ENCODE measurements around the gene SLC22A7. TPM values are rescaled to one million over a fixed set of nuclear protein-coding genes. Genes with fewer than 3 reads are reported as not detected.
A peak's percentile ranks its signal among the peaks of the same experiment; 100 is the strongest.

SLC22A7 gene
- polyA plus RNA-seq (ENCODE audit: insufficient read length in 12 of 12), result under 1 TPM in 2 of 12 donors, not detected in 10; 0.28 to 0.55 TPM
- long read RNA-seq, donor 1, partial matches to known transcripts, result 16 of 16 reads
- long read RNA-seq, donor 1, other reads (novel, unspliced or antisense), result 0 of 16 reads
- long read RNA-seq, donor 2, result 0 reads
- long read RNA-seq, donor 3, result 0 reads
- long read RNA-seq, donor 4, result 0 reads
- long read RNA-seq, donor 5, result 0 reads
- long read RNA-seq, donor 6, result 0 reads
- long read RNA-seq, donor 7, result 0 reads
- long read RNA-seq, donor 8, result 0 reads
- long read RNA-seq, donor 9, result 0 reads
- long read RNA-seq, donor 10, result 0 reads
- long read RNA-seq, donor 11, result 0 reads

DNA sequence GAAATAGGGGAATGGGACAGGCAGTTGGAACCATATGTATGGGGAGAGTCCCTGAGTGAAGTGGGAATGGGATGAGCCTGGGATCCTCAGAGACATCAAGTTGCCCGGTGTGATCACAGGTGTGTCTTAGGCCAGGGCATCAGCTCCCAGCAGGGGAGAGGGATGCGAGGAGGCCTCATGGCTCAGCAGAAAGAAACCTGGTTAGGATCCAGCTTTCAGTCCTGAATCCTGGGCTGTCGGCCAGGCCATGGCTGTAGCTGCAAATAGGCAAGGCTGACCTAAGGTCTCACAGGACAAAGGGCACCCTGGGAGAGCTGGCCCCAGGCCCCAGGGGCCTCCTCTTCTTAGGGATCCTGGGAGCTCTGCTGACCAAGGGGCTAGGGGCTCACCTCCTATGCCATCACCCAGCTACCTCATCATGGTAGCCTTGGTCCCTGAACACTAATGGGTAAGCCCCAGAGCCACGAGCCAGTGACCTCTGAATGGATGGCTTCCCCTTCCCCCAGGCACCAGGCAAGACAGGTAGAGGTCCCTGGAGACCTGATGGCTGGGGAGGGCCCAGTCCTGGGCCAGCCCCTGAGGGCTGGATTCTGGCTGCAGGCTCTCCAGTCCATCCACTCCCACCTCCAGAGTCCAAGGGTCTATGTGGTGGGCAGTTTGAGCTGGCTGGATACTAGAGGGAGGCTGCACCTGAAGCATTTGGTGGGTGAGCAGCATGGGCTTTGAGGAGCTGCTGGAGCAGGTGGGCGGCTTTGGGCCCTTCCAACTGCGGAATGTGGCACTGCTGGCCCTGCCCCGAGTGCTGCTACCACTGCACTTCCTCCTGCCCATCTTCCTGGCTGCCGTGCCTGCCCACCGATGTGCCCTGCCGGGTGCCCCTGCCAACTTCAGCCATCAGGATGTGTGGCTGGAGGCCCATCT is at the start of gene SLC22A7:
Gene SLC22A7, plus strand, starts transcription at position 617 of the 921 bp plus-strand sequence. Its CDS starts 99 bp downstream, at position 716.
- DNase-seq, result no peak

DNA sequence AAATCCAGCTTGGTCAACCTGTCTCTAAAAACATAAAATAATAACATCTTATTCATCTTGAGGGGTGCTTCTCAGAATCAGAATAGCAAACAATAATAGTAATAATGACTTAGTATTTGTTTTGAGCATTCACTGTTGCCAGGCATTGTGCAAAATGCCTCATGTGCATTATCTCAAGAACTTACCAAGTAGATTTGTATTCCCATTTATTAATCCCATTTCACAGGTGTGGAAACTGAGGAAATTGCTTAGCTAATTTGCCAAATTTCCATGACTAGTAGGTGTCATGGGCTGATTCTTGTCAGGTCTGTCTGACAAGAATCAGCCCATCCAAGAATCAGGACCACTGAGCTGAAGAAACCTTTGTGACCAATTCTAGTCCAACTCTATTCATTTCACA is 49.3 kb upstream of the SLC22A7 start:
- DNase-seq, result no peak

- no peak for DNase-seq
Observed at GRCh38 chr6:43250992-43251373, 47.1 kb upstream of the SLC22A7 start.

- DNase-seq, result no peak
Observed at GRCh38 chr6:43253401-43253800, 44.7 kb upstream of the SLC22A7 start.

- no peak for DNase-seq
Observed at GRCh38 chr6:43254138-43254817, 43.8 kb upstream of the SLC22A7 start.

DNA sequence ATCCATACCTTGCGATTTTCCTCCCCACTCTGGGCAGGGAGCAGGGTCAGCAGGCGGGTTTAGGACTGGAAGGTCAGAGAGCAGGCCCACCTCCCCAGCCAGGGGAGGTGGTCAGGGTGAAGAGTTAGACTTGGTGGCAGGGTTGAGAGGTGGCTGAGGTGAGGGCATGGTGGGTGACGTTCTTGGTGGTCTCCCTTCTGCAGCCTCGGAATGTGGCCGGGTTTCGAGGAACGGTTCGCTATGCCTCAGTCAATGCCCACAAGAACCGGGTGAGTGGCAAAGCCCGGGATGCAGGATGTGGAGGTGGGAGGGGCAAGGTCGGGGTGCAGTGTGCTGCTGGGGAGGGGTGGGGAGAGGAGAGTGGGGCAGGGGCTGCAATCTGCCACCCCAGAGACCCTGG is 43.2 kb upstream of the SLC22A7 start:
- DNase-seq, result no peak

DNA sequence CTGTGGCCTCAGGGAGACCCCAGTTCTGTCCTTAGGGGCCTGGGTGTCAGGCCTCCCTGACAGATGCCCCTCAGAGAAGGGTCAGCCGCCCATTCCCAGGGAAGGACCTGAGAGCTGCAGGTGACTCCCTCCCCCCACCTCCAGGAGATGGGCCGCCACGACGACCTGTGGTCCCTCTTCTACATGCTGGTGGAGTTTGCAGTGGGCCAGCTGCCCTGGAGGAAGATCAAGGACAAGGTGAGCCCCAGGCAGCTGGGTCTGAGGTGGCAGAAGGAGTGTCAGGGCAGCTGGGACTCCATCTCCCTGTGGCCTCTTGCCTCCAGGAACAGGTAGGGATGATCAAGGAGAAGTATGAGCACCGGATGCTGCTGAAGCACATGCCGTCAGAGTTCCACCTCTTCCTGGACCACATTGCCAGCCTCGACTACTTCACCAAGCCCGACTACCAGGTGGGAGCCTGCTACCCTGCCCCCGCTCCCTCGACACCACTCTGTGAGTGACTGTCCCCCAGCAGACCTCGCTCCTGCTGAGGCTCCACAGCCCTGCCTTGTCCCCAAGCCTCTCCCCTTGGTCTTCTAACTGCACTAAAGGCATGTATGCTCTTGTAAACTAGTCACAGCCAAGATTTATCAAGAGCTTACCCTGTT is 42.5 kb upstream of the SLC22A7 start:
- DNase-seq, result no peak

GRCh38 chr6:43256670-43257366 is 41.2 kb upstream of the SLC22A7 start:
- DNase-seq, result no peak

GRCh38 chr6:43257367-43258145 is 40.5 kb upstream of the SLC22A7 start:
- DNase-seq, result no peak

DNA sequence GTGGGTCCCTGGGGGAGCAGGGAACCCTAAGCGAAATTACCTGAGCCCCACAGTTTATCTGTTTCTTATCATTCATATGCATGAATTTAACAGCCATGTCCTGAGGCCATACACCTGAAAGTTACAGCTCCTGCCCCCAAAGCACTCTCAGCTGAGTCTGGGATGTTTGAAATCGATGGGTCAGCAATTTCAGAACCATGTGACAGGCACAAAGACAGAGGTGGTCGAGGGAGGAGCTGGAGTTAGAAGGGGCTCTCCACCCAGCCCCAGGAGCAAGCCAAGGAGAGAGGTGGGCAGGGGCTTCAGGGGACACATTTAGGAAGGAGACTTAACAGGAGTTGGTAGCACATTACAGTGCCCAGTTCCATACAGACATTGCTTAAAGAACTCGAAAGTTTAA is 39.9 kb upstream of the SLC22A7 start:
- no peak for DNase-seq

DNA sequence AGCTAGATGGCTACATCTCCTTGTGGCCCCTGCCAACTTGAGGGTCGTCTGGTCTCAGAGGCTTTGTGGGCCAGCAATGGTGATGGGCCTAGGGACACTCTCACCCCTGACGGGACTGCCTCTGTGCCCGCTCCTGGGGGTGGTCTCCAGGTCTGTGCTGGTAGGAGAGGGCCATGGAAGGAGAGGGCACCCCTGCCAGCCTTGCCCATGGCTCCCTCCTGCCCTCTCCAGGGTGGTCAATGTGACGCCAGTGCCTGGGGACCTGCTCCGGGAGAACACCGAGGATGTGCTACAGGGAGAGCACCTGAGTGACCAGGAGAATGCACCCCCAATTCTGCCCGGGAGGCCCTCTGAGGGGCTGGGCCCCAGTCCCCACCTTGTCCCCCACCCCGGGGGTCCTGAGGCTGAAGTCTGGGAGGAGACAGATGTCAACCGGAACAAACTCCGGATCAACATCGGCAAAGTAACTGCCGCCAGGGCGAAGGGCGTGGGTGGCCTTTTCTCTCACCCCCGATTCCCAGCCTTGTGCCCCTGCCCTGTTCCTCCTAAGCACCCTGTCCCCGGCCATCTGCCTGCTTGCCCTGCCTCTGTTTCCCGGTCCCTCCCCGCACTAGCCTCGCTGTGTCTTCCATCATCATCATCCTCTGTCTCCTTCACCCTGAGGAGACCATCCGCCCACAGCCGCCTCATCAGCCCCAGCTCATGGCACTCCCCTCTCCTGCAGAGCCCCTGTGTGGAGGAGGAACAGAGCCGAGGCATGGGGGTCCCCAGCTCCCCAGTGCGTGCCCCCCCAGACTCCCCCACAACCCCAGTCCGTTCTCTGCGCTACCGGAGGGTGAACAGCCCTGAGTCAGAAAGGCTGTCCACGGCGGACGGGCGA is 39.0 kb upstream of the SLC22A7 start:
- DNase-seq, result no peak

- no peak for DNase-seq
Observed at GRCh38 chr6:43260791-43261190, 37.3 kb upstream of the SLC22A7 start.

- DNase-seq, result no peak
Observed at GRCh38 chr6:43261198-43261597, 36.9 kb upstream of the SLC22A7 start.

DNA sequence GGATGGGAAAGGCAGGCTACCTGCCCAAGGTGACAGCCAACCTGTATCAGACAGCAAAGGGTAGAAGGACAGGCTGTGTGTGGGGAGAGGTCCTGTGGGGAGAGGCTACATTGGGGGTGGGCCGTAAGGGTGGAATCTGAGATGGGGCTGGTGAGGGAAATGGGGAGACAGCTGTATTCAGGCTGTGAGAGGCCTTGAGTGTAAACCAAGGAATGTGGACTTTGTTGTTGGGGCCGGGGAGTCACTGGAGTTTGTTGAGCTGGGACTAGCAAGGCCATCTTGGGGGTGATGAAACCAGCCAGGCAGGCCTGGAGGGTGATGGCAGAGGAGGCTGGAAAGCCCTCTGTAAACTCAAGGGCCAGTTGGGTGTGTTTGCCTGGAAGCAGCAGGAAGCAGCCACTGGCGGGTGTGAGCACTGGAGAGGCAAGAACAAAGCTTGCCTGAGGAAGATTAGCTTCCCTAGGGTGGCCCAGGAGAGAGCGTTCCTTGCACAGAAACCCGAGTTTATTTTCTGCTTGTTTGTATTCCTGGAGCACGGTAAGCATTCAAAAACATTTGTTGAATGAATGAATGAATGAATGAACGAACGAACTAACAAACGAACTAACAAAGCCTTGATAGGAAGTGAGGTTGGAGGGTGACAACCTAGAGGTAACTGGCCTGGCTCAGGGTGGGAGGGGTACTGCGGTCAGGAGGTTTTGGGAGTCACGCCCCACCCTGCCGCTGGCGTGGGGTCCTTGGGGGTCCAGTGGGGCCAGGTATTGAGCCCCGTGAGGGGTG is 35.9 kb upstream of the SLC22A7 start:
- DNase-seq, result no peak

DNA sequence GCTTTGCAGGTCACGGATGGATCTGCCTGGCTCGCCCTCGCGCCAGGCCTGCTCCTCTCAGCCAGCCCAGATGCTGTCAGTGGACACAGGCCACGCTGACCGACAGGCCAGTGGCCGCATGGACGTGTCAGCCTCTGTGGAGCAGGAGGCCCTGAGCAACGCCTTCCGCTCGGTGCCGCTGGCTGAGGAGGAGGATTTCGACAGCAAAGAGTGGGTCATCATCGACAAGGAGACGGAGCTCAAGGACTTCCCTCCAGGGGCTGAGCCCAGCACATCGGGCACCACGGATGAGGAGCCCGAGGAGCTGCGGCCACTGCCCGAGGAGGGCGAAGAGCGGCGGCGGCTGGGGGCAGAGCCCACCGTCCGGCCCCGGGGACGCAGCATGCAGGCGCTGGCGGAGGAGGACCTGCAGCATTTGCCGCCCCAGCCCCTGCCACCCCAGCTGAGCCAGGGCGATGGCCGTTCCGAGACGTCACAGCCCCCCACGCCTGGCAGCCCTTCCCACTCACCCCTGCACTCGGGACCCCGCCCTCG is 35.2 kb upstream of the SLC22A7 start:
- no peak for DNase-seq

DNA sequence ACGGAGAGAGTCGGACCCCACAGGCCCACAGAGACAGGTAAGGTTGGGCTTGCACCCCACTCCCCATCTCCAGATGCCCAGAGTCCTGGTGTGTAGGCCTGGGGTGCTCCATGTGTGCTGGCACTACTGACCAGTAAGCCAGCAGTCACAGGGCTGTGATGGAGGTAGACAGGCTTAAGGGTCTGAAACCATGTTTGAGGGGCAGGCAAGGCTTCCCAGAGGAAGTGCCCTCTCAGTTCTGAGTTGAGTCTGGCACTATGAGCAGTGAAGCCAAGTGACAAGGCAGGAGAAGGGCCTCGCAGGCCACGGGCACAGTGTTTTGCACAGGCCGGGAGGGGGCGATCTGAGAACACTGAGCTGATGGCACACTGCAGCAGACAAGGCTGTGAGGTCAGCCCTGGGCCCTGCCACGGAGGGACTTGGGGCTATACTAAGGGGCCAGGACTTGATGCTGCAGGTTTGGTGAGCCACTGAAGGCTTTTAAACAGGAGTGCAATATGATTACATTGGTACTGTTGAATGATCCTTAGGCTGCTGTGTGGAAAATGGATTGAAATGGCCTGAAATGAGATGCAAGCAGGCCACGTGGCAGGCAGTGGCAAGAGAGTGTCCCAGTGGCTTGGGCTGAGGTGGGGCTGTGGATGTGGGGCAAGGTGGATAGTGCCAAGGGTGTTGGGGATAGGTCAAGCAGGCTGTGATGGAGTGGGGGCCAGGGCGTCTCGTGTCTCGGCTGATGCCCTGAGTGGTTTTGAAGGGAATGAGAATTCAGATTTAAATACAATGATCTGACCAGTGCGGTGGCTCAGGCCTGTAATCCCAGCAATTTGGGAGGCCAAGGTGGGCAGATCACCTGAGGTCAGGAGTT is 34.5 kb upstream of the SLC22A7 start:
- peak; percentile 54 for DNase-seq

DNA sequence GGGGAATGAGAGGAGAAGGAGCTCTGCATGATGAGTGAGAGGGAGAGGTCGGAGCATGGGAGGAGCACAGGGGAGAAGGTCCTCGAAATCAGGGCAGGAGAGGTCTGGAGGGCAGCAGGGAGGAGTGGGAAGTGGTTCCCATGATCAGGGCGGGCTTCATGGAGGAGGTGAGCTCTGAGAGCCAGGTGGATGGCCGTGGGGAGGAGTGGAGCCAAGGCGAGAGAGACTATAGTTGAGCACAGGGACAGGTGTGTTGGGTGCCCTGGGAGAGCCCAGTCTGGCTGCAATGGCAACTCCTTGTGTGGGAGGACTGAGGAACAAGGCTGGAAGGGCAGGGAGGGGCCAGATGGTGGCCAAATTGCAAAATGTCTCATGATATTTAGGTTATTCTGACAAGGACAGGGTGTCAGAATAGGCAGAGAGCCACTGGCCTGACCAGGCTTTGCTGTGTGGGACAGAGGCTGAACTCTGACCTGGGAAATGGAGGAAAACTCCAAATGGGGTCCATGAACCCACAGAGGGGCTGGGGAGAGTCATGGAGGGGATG is 33.4 kb upstream of the SLC22A7 start:
- no peak for DNase-seq

Measured in muscle of arm (tissue), 14 donors.